ENCODE results near the gene TBX4.

The TBX4 gene

GRCh38 chr17:61416540-61417363 is 35.5 kb upstream of the TBX4 start:
- no peak overlapping the region for H2BK120ac ChIP-seq (ENCODE audit: low read depth, low read length)
- H3K36me3 ChIP-seq (replicated peaks in 1 of 2; ENCODE audit: control insufficient read depth in 2 of 2, insufficient read depth in 2 of 2, low read length in 2 of 2), result no peaks in the 10 kb centered on the region
- H3K23ac ChIP-seq (ENCODE audit: low read depth, low read length, poor library complexity), result peak overlapping the region; percentile 38
- DNase-seq (ENCODE audit: low spot score), result peak; percentile 93
- H3K79me1 ChIP-seq (ENCODE audit: low read depth, low read length), result no peaks in the 10 kb centered on the region
- peak overlapping the region; percentile 14 for H2BK12ac ChIP-seq (ENCODE audit: low read length)
- peak overlapping the region; percentile 97 for H2BK15ac ChIP-seq (ENCODE audit: low read length)
- no peak overlapping the region for H4K91ac ChIP-seq (ENCODE audit: low read depth, low read length, poor library complexity)
- H3K4me1 ChIP-seq (ENCODE audit: control insufficient read depth in 2 of 2, insufficient read depth in 1 of 2, low read depth in 1 of 2, low read length in 2 of 2), result peaks cover 0 to 9% of the 10 kb centered on the region in 2 donors
- H4K8ac ChIP-seq (ENCODE audit: low read depth, low read length), result peak overlapping the region; percentile 94
- no peak overlapping the region for H3K27ac ChIP-seq (replicated peaks; ENCODE audit: low read length)
- peak overlapping the region; percentile 91 for H2AFZ ChIP-seq (ENCODE audit: low read length)
- H3K4me2 ChIP-seq (ENCODE audit: insufficient read depth, low read length, poor library complexity, severe bottlenecking), result peak overlapping the region; percentile 69
- no peak overlapping the region for H3K14ac ChIP-seq (ENCODE audit: low read length)
- H3K27me3 ChIP-seq (ENCODE audit: control insufficient read depth in 3 of 3, insufficient read depth in 3 of 3, low read depth in 1 of 3, low read length in 3 of 3), result peaks cover 0 to 37% (median 28%) of the 10 kb centered on the region in 3 experiments
- H3K4me3 ChIP-seq (ENCODE audit: low read length in 2 of 2), result peak overlapping the region; percentile 35 to 63
- H3K9me3 ChIP-seq (replicated peaks in 1 of 2; ENCODE audit: control insufficient read depth in 2 of 2, insufficient read depth in 1 of 2, low read depth in 1 of 2, low read length in 2 of 2), result peaks cover 0 to 23% of the 10 kb centered on the region in 2 donors
- no peak overlapping the region for H3K4ac ChIP-seq (ENCODE audit: low read length)
- H3K9ac ChIP-seq (ENCODE audit: low read depth, low read length, poor library complexity), result peak overlapping the region; percentile 79
- peak overlapping the region; percentile 95 for H3K18ac ChIP-seq (ENCODE audit: low read length)
- WGBS, 2 donors (ENCODE audit: extremely low coverage in 2 of 2, insufficient read length in 2 of 2, insufficient replicate concordance in 1 of 2), result no CpG with 5 or more reads among the region's 43 CpGs
- H2AK5ac ChIP-seq (ENCODE audit: low read depth, low read length), result peak overlapping the region; percentile 49
- H2BK5ac ChIP-seq (ENCODE audit: low read length), result peak overlapping the region; percentile 79

GRCh38 chr17:61418449-61418848 is 33.8 kb upstream of the TBX4 start:
- no peak overlapping the region for H3K23ac ChIP-seq (ENCODE audit: low read depth, low read length, poor library complexity)
- H3K9ac ChIP-seq (ENCODE audit: low read depth, low read length, poor library complexity), result no peak overlapping the region
- H3K4me3 ChIP-seq (ENCODE audit: low read length in 2 of 2), result no peak overlapping the region
- H3K4me2 ChIP-seq (ENCODE audit: insufficient read depth, low read length, poor library complexity, severe bottlenecking), result no peak overlapping the region
- no peak overlapping the region for H3K4ac ChIP-seq (ENCODE audit: low read length)
- no CpG with 5 or more reads among the region's 2 CpGs for WGBS, 2 donors (ENCODE audit: extremely low coverage in 2 of 2, insufficient read length in 2 of 2, insufficient replicate concordance in 1 of 2)
- no peak for DNase-seq (ENCODE audit: low spot score)
- H4K8ac ChIP-seq (ENCODE audit: low read depth, low read length), result no peak overlapping the region
- H4K91ac ChIP-seq (ENCODE audit: low read depth, low read length, poor library complexity), result no peak overlapping the region
- no peak overlapping the region for H2BK5ac ChIP-seq (ENCODE audit: low read length)
- H2BK15ac ChIP-seq (ENCODE audit: low read length), result no peak overlapping the region
- no peak overlapping the region for H2AK5ac ChIP-seq (ENCODE audit: low read depth, low read length)
- no peaks in the 10 kb centered on the region for H3K79me1 ChIP-seq (ENCODE audit: low read depth, low read length)
- no peak overlapping the region for H3K14ac ChIP-seq (ENCODE audit: low read length)
- H3K27ac ChIP-seq (replicated peaks; ENCODE audit: low read length), result no peak overlapping the region
- H3K4me1 ChIP-seq (ENCODE audit: control insufficient read depth in 2 of 2, insufficient read depth in 1 of 2, low read depth in 1 of 2, low read length in 2 of 2), result peaks cover 0 to 7% of the 10 kb centered on the region in 2 donors
- H2BK120ac ChIP-seq (ENCODE audit: low read depth, low read length), result no peak overlapping the region
- H3K27me3 ChIP-seq (ENCODE audit: control insufficient read depth in 3 of 3, insufficient read depth in 3 of 3, low read depth in 1 of 3, low read length in 3 of 3), result peaks cover 0 to 37% (median 13%) of the 10 kb centered on the region in 3 experiments
- H2AFZ ChIP-seq (ENCODE audit: low read length), result no peak overlapping the region
- peaks cover 0 to 20% of the 10 kb centered on the region in 2 donors for H3K9me3 ChIP-seq (replicated peaks in 1 of 2; ENCODE audit: control insufficient read depth in 2 of 2, insufficient read depth in 1 of 2, low read depth in 1 of 2, low read length in 2 of 2)
- H2BK12ac ChIP-seq (ENCODE audit: low read length), result no peak overlapping the region
- no peaks in the 10 kb centered on the region for H3K36me3 ChIP-seq (replicated peaks in 1 of 2; ENCODE audit: control insufficient read depth in 2 of 2, insufficient read depth in 2 of 2, low read length in 2 of 2)
- H3K18ac ChIP-seq (ENCODE audit: low read length), result no peak overlapping the region

GRCh38 chr17:61419496-61420046 is 32.7 kb upstream of the TBX4 start:
- no CpG with 5 or more reads among the region's 8 CpGs for WGBS, 2 donors (ENCODE audit: extremely low coverage in 2 of 2, insufficient read length in 2 of 2, insufficient replicate concordance in 1 of 2)
- no peak overlapping the region for H3K4me3 ChIP-seq (ENCODE audit: low read length in 2 of 2)
- H3K9me3 ChIP-seq (replicated peaks in 1 of 2; ENCODE audit: control insufficient read depth in 2 of 2, insufficient read depth in 1 of 2, low read depth in 1 of 2, low read length in 2 of 2), result peaks cover 0 to 10% of the 10 kb centered on the region in 2 donors
- H3K4me2 ChIP-seq (ENCODE audit: insufficient read depth, low read length, poor library complexity, severe bottlenecking), result no peak overlapping the region
- H2BK120ac ChIP-seq (ENCODE audit: low read depth, low read length), result no peak overlapping the region
- H3K79me1 ChIP-seq (ENCODE audit: low read depth, low read length), result no peaks in the 10 kb centered on the region
- H3K4me1 ChIP-seq (ENCODE audit: control insufficient read depth in 2 of 2, insufficient read depth in 1 of 2, low read depth in 1 of 2, low read length in 2 of 2), result peaks cover 0 to 7% of the 10 kb centered on the region in 2 donors
- no peak overlapping the region for H2AFZ ChIP-seq (ENCODE audit: low read length)
- H3K27ac ChIP-seq (replicated peaks; ENCODE audit: low read length), result no peak overlapping the region
- peaks cover 0 to 30% (median 4%) of the 10 kb centered on the region in 3 experiments for H3K27me3 ChIP-seq (ENCODE audit: control insufficient read depth in 3 of 3, insufficient read depth in 3 of 3, low read depth in 1 of 3, low read length in 3 of 3)
- H2AK5ac ChIP-seq (ENCODE audit: low read depth, low read length), result no peak overlapping the region
- H4K91ac ChIP-seq (ENCODE audit: low read depth, low read length, poor library complexity), result no peak overlapping the region
- no peak overlapping the region for H3K14ac ChIP-seq (ENCODE audit: low read length)
- H3K4ac ChIP-seq (ENCODE audit: low read length), result no peak overlapping the region
- H2BK12ac ChIP-seq (ENCODE audit: low read length), result no peak overlapping the region
- no peak overlapping the region for H3K9ac ChIP-seq (ENCODE audit: low read depth, low read length, poor library complexity)
- H3K18ac ChIP-seq (ENCODE audit: low read length), result no peak overlapping the region
- no peak overlapping the region for H3K23ac ChIP-seq (ENCODE audit: low read depth, low read length, poor library complexity)
- H3K36me3 ChIP-seq (replicated peaks in 1 of 2; ENCODE audit: control insufficient read depth in 2 of 2, insufficient read depth in 2 of 2, low read length in 2 of 2), result no peaks in the 10 kb centered on the region
- H2BK15ac ChIP-seq (ENCODE audit: low read length), result no peak overlapping the region
- H2BK5ac ChIP-seq (ENCODE audit: low read length), result no peak overlapping the region
- no peak for DNase-seq (ENCODE audit: low spot score)
- H4K8ac ChIP-seq (ENCODE audit: low read depth, low read length), result no peak overlapping the region

- no peak overlapping the region for H4K91ac ChIP-seq (ENCODE audit: low read depth, low read length, poor library complexity)
- H2BK5ac ChIP-seq (ENCODE audit: low read length), result no peak overlapping the region
- H3K4me3 ChIP-seq (ENCODE audit: low read length in 2 of 2), result no peak overlapping the region
- H3K4me1 ChIP-seq (ENCODE audit: control insufficient read depth in 2 of 2, insufficient read depth in 1 of 2, low read depth in 1 of 2, low read length in 2 of 2), result peaks cover 0 to 7% of the 10 kb centered on the region in 2 donors
- H2AK5ac ChIP-seq (ENCODE audit: low read depth, low read length), result no peak overlapping the region
- H3K23ac ChIP-seq (ENCODE audit: low read depth, low read length, poor library complexity), result no peak overlapping the region
- H4K8ac ChIP-seq (ENCODE audit: low read depth, low read length), result no peak overlapping the region
- no peak overlapping the region for H2BK12ac ChIP-seq (ENCODE audit: low read length)
- no peaks in the 10 kb centered on the region for H3K79me1 ChIP-seq (ENCODE audit: low read depth, low read length)
- H2BK120ac ChIP-seq (ENCODE audit: low read depth, low read length), result no peak overlapping the region
- H3K27ac ChIP-seq (replicated peaks; ENCODE audit: low read length), result no peak overlapping the region
- no peak overlapping the region for H3K4ac ChIP-seq (ENCODE audit: low read length)
- no peak overlapping the region for H3K14ac ChIP-seq (ENCODE audit: low read length)
- peaks cover 0 to 30% (median 4%) of the 10 kb centered on the region in 3 experiments for H3K27me3 ChIP-seq (ENCODE audit: control insufficient read depth in 3 of 3, insufficient read depth in 3 of 3, low read depth in 1 of 3, low read length in 3 of 3)
- peaks cover 0 to 5% of the 10 kb centered on the region in 2 donors for H3K9me3 ChIP-seq (replicated peaks in 1 of 2; ENCODE audit: control insufficient read depth in 2 of 2, insufficient read depth in 1 of 2, low read depth in 1 of 2, low read length in 2 of 2)
- H3K18ac ChIP-seq (ENCODE audit: low read length), result no peak overlapping the region
- H2BK15ac ChIP-seq (ENCODE audit: low read length), result no peak overlapping the region
- H3K4me2 ChIP-seq (ENCODE audit: insufficient read depth, low read length, poor library complexity, severe bottlenecking), result no peak overlapping the region
- no peak overlapping the region for H2AFZ ChIP-seq (ENCODE audit: low read length)
- H3K9ac ChIP-seq (ENCODE audit: low read depth, low read length, poor library complexity), result no peak overlapping the region
- WGBS, 2 donors (ENCODE audit: extremely low coverage in 2 of 2, insufficient read length in 2 of 2, insufficient replicate concordance in 1 of 2), result no CpG with 5 or more reads among the region's 4 CpGs
- H3K36me3 ChIP-seq (replicated peaks in 1 of 2; ENCODE audit: control insufficient read depth in 2 of 2, insufficient read depth in 2 of 2, low read length in 2 of 2), result no peaks in the 10 kb centered on the region
- DNase-seq (ENCODE audit: low spot score), result no peak
These were observed 32.2 kb upstream of the TBX4 start for GRCh38 chr17:61420052-61420451.
